SW480 (cell line): ENCODE data around the gene AGPAT3.

ENCODE experiments used
- DNase-seq: peaks from one replicate; pipeline ENCODE4 v3.0.0-alpha.2; 2016; ENCODE audit warnings: low spot score

The AGPAT3 gene

GRCh38 chr21:43957128-43957571 is 92.1 kb downstream of the AGPAT3 start:
- DNase-seq = no peak

DNA sequence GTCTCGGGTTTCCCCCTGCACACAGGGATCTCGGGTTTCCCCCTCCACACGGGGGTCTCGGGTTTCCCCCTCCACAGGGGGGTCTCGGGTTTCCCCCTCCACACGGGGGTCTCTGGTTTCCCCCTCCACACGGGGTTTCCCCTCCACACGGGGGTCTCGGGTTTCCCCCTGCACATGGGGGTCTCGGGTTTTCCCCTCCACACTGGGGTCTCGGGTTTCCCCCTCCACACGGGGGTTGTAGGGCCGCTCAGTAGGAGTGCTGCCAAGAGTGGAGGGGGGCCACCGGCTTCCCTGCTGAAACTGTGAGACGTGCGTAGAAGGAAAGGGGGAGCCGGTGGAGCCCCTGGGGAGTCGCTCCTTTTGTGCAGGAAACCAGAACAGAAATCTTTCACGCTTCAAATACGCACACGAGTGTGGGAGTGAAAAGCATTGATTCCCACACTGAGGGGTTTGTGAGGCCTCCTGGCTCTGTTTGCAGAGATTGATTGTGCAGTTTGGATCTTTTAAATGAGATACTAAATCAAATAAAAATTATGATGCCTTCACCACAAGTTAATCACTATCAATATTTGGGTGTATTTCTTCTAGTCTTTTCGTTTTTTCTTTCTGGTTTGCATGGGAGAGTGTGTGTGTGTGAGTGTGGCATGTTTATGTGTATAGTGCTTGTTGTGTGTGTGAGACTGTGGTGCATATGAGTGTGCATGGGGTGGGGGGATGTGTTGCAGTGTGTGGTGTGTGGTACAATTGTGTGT is 92.8 kb downstream of the AGPAT3 start:
- DNase-seq = no peak

GRCh38 chr21:43958364-43959158 is 93.5 kb downstream of the AGPAT3 start:
- no peak for DNase-seq

DNA sequence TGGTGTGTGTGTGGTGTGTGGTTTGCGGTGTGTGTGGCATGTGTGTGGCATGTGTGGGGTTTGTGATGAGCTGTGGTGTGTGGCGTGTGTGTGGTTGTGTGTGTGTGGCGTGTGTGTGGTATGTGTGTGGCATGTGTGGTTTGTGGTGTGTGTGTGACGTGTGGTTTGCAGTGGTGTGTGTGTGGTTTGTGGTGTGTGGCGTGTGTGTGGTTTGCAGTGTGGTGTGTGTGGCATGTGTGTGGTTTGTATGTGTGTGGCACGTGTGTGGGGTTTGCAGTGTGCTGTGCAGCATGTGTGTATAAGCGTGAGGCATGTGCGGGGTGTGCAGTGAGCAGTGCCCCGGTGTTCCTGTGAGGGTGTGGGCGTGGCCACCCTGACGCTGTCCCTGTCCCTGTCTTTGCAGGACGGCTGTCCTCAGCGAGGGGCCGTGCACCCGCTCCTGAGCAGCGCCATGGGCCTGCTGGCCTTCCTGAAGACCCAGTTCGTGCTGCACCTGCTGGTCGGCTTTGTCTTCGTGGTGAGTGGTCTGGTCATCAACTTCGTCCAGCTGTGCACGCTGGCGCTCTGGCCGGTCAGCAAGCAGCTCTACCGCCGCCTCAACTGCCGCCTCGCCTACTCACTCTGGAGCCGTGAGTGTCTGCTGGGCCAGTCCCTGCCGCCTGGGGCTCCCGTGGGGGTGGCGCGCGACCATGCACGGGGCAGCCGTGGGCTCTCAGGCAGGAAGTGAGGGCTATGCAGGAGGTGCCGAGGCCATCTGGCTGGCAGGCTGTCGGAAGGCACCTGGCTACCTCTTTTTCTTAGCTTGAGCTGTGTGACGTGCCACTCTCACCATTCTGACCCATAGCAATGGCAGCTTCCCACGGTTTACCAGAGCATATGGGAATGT is 94.5 kb downstream of the AGPAT3 start:
- no peak for DNase-seq

- no peak for DNase-seq
Measured at GRCh38 chr21:43961382-43961909, 96.4 kb downstream of the AGPAT3 start.

- DNase-seq = no peak
Measured at GRCh38 chr21:43965911-43966585, 101.0 kb downstream of the AGPAT3 start.

DNA sequence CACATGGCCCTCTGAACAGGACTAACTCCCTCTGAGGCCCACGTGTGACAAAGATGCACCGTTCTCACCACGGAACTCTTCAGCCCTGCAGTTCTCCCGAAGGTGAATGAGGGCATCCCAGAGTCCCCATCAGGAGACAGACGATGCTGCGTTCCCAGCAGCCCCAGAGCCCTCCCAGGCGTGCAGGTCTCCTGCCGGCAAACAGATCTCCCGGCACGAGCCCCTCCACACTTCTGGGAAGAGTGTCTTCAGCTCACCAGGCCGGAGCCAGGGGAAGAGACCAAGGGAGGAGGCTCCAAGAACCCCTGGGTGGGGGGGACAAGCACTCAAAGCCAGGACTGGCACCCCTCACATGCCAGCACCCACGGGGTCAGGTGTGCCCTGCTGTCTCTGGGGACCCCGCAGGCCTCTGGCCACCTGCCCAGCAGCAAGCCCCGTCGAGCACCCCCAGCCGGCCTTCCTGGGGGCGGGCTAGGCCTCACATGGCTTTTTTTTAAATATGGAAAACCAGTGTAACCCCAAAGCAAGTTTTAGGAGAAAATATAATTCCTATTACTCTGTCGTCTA is 102.0 kb downstream of the AGPAT3 start:
- DNase-seq = no peak

- no peak for DNase-seq
Measured at GRCh38 chr21:43967981-43968380, 103.0 kb downstream of the AGPAT3 start.

DNA sequence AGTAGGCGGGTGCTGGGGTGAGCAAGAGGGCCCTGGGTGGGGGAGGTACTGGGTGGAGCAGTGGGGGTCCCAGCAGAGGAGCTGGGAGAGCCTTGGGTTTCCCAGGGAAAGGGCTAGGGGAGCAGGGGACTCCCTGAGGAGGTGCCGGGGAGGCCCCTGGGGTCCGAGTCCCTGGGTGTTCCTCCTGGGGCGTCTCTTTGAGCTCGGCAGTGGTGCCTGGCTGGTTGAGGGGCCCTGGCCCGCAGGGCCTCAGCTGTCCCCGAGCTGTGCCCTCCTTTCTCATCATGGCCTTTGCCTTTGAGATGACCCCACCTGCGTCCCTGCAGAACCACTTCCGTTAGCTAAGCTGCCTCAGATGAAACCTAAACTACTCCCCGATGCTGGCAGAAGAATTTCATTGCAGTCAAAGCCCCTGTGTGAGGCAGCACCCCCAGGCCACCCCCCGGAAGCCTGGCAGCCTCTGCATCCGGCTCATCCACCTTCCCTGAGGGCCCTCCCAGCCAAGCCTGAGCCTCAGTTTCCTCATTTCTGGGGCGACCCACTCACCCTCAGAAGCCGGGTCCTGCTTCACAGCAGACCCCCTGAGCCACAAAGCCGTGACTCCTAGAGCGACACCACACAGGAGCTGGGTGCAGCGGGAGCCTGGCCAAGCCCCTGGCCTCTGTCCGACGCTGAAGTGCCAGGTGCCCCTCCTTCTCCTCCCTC is 103.5 kb downstream of the AGPAT3 start:
- no peak for DNase-seq

DNA sequence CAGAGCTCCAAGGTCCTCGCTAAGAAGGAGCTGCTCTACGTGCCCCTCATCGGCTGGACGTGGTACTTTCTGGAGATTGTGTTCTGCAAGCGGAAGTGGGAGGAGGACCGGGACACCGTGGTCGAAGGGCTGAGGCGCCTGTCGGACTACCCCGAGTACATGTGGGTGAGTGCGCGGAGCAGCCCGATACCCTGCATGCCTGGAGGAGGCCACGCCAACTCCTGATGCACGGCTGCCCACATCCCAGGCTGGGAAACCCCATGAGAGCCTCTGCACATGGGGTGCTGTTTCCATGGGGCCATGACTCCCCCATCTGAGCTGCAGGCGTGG is 104.1 kb downstream of the AGPAT3 start:
- DNase-seq = no peak

DNA sequence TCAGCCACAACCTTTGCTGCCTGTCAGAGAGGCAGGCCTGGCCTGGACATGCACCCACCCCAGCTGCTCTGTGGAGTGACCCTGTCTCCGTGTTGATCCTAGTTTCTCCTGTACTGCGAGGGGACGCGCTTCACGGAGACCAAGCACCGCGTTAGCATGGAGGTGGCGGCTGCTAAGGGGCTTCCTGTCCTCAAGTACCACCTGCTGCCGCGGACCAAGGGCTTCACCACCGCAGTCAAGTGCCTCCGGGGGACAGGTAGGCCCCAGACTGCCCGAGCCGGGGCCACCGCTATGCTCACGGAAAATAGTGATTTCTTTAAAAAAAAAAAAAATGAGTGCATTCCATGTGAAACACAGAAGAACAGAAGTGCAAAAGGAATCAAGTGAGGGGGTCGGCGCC is 105.5 kb downstream of the AGPAT3 start:
- no peak for DNase-seq

DNA sequence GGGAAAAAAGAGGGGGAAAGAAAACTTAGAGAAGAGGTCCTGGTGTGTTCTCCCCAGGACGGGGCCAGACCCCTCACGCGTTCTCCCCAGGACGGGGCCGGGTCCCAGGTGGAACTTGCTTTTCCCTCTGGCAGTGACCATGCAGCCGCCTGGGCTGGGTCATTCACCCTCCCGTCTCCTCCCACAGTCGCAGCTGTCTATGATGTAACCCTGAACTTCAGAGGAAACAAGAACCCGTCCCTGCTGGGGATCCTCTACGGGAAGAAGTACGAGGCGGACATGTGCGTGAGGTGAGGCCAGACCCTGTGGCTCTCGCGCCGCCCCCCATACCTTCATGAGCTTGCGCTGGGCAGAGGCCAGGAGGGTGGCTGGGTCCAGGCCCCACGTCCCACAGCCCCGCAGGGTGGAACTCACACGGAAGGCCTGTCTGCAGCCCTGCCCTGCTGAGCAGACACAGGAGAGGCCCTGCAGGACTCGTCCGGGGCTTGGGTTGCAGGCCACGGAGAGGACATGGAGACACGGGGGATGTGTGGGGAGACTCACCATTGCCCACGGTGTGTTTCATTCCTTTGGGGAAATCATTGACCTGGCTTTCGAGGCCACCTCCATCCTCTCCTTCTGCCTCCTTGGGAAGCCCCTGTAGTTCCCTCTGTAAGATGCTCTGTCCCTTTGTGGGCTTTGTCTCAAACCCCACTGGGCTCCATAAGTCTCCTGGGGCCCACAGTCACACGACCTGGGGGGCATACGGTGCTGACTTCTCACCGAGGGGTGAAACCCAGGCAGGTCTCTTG is 106.4 kb downstream of the AGPAT3 start:
- DNase-seq = no peak

GRCh38 chr21:43971992-43972255 is 106.9 kb downstream of the AGPAT3 start:
- DNase-seq = no peak

DNA sequence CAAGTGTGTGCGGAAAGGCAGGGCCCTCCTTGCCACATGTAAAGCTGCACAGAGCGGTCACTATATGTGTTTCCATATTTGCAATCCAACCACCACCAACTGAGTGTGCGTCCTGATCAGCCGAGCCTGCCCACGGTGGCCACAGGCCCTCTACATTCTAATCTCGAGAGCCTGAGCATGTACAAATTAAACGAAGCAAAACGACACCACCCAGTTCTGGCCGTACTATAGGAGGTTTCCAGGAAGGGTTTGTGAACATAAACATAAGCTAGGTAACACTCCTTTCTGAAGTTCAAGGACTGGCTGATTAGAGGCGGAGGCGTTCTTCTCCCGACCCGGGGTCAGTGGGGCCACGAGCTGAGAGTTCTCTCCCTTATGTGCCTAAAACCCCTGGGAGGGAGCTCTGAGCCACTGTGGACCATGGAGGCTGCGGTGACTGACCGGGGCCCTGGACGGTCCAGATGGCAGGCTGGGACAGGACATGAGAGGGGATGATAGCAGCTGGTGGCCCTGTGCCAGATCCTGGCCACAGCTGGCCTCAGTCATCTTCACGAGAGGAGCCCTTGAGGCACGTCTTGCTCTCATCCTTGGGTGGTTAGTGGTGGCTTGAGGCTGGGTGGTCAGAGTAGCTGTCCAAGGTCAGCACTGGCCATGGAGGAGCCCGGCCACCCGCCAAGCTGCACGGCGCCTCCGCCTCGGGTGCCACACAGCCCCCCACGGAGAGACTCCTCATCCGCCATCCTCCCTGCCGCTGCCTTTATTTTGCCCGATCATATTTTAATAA is 108.0 kb downstream of the AGPAT3 start:
- no peak for DNase-seq

DNA sequence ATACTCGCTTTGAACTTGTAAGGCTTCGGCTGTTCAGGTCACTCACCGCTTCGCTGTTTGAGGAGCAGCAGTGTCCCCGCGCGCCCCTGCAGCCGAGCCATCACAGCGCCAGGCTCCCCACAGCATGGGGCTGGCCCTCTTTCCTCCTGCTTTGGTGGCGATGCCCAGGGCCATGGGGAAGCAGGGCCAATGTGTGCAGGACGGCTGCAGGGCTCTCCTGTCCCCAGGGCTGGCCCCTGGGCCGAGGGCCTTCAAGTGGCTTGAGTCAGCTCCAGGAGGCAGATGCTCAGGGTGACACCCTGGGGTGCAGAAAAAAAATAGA is 108.6 kb downstream of the AGPAT3 start:
- DNase-seq = no peak

DNA sequence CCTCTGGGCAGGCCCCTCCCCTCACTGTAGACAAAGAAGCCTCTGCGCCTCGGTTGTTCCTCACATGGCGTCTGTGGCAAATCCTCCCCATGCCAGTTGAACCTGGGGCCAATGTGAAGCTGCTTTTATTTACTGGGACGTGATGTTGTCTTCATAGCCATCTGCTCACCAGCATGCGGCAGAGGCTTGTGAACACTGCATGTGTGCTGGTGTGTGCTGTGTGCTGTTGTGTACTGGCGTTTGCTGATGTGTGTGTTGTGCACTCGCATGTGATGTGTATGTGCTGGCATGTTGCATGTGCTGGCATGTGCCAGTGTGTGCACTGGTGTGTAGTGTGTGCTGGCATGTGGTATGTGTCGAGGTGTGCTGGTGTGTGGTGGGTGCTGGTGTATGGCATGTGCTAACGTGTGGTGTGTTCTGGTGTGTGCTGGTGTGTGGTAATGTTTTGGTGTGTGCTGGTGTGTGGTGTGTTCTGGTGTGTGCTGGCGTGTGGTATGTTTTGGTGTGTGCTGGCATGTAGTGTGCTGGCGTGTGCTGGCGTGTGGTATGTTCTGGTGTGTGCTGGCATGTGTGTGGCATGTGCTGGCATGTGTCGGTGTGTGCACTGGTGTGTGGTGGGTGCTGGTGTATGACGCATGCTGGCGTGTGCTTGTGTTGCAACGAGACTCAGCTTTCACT is 109.9 kb downstream of the AGPAT3 start:
- no peak for DNase-seq

DNA sequence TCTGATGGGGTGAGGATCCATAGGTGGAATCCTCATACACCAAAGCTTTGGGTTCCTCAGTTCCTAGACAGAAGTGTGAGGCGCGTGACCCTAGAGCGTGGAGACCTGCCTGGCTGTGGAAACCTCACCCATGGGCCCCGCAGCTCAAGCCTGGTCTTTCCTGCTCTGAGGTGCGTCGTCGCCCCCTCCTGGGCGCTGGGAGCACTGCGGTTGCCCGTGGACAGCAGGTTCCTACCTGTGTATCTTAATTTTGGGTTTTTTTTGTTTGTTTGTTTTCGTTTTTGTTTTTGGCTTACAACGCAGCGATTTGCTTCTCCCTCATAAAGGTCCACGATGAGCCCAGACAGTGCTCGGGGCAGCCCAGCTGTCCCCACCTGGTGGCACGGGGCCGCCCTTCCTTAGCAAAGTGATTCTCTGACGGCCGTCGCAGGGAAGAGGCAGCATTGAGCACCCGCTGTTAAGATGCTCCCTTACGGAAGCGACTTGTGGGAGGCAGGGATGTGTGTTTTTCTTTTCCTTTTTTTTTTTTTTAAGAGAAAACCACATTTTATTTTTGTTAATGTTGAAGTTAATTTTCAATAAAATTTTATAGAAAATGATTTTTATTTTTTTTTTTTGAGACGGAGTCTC is 110.6 kb downstream of the AGPAT3 start:
- peak; percentile 60 for DNase-seq

- no peak for DNase-seq
Measured at GRCh38 chr21:43976661-43977060, 111.6 kb downstream of the AGPAT3 start.

DNA sequence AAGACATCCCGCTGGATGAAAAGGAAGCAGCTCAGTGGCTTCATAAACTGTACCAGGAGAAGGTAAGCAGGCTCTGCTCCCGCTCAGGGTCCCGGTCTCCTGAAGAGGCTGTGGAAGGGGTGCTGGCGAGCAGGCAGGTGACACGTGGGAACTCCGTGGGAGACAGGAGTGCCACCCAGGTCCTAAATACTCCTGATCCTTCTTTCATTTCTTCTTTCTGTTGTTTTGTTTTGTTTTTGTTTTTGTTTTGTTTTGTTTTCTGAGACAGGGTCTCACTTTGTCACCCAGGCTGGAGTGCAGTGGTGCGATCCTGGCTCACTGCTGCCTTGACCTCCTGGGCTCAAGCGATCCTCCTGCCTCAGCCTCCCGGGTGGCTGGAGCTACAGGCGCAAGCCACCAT is 113.0 kb downstream of the AGPAT3 start:
- no peak for DNase-seq
